DMS53 treated with DMSO at 0.1 percent for 48 hours (cell line): ENCODE measurements around the gene CCDC24.
A peak's percentile ranks its signal among the peaks of the same experiment; 100 is the strongest.

ENCODE experiments used
- DNase-seq: peaks from one replicate; lab custom pipeline; 2025; ENCODE audit not compliant: unreplicated experiment; lab: John Stamatoyannopoulos, UW

Gene CCDC24

GRCh38 chr1:43991476-43992231 is at the start of gene CCDC24:
Gene CCDC24, plus strand, starts transcription at chr1:43991599. Its CDS starts 280 bp downstream, at chr1:43991879.
- peak; percentile 81 for DNase-seq

- no peak for DNase-seq
Measured at GRCh38 chr1:43942411-43942810, 49.0 kb upstream of the CCDC24 start.

DNA sequence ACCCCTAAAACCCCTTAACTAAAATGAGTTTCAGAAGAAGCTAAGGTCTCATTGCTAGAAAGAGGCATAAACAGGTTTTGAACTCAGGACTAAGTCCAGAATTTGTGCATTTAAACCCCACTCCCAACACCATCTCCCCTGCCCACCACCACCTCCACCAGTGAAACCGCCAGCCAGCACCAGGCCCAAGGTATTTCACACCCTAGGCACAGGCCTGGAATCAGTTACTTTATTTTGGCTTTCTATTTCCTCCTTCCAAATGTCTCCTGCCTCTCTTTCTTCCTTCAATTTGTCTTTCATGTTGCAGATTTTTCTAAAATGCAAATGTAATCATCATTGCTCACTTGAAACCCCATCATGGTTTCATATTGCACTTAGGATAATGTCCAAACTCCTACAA is 46.5 kb upstream of the CCDC24 start:
- no peak for DNase-seq

- DNase-seq: no peak
Measured at GRCh38 chr1:43945674-43946235, 45.6 kb upstream of the CCDC24 start.

DNA sequence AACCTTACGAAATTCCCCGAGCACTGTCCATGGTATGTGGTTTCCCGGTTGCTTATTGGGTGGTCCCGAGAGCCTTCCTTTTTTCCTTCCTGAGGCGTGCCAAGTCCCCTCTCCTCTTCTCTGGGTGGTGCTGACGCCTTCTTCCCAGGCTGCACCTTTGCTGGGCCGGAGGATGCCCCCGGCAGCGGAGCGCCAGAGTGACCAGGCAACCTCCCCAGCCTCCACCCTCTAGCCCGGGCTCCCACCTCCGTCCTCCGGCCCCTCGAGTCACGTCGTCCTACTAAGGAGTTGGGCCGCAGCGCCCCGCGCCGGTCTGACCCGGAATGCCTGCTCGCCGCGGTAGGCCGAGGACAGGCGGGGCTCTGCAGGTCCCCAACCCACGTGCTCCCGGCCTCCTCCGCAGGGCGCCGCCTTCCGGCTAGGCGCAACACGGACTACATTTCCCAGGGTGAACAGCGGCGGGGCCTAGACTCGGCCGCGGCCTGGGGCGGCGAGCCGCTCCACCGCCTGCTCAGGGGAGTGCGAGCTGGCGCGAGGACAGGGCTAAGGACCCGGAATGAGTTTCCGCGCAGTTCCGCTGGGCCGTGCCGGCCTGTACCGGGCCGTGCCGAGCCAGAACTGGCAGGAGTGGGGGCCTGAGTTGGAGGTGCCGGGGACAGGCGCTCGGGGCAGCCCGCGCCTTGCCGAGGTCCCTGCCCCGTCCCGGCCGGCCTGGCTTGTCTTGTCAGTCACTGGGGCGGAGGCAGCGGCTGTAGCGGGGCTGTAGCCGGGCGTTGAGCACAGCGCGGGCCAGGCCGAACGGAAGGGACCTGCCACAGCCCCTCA is 45.0 kb upstream of the CCDC24 start, which contains the start of gene IPO13:
TSS of gene IPO13 (plus strand) at position 715 of the 825 bp plus-strand sequence. CDS start 651 bp downstream, outside the sequence.
- peak; percentile 91 for DNase-seq

GRCh38 chr1:43947061-43947873 is 44.1 kb upstream of the CCDC24 start:
- DNase-seq: no peak

DNA sequence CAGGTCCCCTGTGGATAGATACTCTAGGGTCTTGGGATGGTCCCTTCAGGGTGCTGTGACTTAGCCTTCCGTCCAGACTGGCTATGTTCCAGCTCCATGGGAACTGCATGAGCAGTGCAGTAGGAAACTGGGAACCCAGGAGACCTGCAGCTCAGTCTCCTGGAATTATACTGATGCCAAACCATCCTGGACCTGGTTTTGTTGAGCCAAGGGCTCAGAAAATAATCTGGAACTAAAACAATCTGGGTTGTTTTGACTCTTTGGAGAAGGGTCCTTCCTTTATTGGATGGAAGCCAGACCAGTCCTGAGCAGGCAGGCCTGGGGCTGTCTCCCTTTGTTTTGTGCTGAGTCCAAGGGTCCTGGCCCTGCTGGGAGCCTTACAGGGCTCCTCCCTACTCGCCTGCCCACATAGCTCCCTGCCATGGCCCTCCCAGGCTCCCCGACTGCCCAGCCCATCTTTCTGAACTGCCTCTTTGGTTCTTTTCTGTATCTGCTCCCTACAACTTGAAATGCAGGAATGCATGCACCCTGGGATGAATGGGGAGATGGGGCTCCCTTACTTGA is 43.4 kb upstream of the CCDC24 start:
- DNase-seq: no peak

DNA sequence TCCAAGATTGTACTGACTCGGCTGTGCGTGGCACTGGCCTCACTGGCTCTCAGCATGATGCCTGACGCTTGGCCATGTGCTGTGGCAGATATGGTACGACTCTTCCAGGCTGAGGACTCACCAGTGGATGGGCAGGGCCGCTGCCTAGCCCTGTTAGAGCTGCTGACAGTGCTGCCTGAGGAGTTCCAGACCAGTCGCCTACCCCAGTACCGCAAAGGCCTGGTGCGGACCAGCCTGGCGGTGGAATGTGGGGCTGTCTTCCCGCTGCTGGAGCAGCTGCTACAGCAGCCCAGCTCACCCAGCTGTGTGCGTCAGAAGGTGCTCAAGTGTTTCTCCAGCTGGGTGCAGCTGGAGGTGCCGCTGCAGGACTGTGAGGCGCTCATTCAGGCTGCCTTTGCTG is 41.7 kb upstream of the CCDC24 start:
- DNase-seq: no peak

DNA sequence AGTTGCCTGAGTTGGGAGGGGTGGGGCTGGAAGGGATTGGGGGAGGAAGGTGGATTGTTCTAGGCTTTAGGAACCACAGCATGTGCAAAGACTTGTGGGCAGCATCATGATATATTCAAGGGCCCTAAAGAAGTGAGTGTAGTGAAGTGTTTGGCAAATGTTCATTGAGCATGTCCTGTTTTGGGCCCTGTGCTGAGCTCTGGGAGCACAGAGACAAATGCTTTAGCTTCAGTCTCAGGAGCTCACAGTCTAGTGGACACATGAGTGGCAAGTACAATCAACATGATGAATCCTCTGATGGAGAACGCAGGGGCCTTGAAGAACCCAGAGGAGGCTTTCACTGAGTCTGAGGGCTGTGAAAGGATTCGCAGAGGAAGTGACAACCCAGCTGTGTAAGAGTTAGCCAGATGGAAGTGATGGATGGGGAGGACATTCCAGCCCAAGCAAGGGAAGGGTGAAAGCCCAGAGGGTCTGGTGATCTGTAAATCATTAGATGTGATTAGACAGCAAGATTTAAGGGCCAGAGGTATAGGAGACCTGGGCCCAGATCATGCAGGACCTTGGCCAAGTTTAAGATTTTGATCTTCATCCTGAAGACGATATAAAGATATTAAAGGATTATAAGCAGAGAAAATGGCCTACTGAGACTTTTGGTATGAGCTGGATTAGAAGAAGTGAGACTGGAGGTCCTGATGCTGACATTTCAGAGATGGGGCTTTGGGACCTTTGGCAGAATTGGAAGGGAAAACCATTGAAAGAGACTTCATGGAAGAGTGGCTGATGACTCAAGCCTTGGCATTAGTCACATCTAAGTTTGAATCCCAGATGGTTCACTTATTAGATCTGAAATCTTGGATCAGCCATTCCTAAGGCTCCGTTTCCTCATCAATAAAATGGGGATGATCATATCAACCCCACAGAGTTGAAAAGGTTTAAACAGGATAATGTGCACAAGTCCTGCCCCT is 40.1 kb upstream of the CCDC24 start:
- no peak for DNase-seq

GRCh38 chr1:43952731-43953346 is 38.6 kb upstream of the CCDC24 start:
- DNase-seq: no peak

DNA sequence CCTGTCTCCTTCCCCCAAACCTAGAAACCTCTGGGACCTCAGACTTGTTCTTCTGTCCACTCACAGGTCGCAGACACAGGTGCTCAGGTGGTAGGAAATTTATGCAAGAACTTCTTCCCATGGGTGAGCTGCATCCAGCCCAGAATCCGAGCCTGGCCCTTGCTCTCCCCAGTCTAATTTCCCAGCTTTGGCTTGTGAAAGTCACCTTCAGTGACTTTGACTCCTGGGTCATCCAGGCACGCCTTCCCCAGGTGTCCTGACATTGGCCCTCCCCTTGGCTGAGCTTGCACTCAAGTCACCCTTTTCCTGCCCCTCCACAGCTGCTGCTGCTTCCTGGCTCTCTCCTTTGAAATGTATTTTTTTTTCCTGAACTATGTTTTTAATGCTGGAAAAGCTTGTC is 38.0 kb upstream of the CCDC24 start:
- no peak for DNase-seq

GRCh38 chr1:43954036-43954435 is 37.4 kb upstream of the CCDC24 start:
- DNase-seq: no peak

DNA sequence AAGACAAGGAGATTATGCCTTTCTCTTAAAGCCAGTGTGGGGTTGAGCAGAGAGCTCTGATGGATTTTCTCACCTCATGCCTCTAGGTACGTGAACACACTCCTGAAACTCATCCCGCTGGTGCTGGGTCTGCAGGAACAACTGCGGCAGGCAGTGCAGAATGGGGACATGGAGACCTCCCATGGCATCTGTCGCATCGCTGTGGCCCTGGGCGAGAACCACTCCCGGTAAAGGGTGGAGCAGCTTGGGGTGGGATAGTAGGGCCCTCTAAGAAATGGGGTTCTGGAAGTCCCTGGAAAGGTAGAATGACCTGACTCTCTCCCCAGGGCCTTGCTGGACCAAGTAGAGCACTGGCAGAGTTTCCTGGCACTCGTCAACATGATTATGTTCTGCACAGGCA is 35.2 kb upstream of the CCDC24 start:
- DNase-seq: no peak

- DNase-seq: no peak
Measured at GRCh38 chr1:43957407-43958040, 33.9 kb upstream of the CCDC24 start.

DNA sequence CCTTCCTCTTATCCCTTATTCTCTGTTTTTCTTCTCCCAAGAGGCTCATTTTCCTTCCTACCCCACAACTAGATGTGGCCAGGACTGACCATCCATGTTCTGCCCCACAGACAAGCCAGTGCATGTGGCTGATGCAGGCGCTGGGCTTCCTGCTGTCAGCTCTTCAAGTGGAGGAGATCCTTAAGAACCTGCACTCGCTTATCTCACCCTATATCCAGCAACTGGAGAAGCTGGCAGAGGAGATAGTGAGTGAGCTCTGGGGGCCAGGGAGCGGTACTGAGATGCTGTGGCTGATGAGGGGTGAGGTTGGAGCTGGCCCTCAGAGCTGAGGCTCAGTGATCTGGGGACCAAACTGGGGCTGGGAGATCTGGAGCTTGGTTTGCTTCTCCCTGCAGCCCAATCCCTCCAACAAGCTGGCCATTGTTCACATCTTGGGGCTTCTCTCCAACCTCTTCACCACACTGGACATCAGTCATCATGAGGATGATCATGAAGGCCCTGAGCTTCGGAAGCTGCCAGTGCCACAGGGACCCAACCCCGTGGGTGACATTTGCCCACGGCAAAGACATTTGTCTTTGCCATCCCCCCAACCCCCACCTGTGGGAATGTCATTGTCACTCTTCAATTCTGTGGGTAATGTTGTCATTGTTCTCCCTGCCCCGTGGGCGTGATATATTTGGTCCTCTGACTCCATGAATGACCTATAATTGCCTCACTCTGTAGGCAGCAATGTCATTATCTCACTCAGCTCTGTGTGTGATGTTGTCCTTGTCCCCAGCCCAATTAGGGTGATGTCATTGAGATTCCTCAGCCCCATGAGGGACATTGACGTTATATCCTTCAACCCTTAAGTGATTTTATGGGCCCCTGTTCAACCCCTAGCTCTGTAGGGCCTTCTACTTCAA is 32.8 kb upstream of the CCDC24 start:
- no peak for DNase-seq

DNA sequence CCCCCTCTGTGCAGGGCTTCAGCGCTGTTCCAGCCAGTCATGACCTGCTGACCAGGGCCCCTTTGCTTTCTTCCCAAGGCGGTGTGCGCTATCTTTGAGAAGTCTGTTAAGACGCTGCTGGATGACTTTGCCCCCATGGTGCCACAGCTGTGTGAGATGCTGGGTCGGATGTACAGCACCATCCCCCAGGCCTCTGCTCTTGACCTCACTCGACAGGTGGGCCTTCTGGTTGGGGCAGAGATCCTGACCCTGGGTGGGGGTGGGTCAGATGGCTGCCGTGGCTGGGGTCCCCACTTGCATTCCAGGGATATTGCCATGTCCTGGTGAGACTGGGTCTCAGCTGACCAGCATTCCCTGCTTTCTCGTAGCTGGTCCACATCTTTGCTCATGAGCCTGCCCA is 30.6 kb upstream of the CCDC24 start:
- no peak for DNase-seq

GRCh38 chr1:43961692-43962091 is 29.7 kb upstream of the CCDC24 start:
- DNase-seq: no peak

DNA sequence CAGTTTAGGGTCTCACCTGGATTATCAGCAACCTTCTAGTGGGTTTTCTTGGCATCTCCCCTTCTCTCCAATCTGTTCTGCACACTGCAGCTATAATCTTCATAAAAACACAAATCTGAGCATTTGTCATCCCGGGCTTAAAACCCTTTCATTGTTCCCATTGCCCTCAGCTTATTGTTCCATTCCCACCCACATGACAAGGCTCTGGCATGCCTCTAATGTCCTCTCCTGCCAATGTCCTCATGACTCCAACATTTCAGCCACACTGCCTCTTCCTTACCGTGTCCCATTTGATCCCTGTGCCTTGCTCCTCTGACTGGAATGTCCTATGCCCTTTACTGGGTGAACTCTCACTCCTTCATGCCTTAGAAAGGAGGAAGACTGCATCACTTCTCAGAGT is 29.1 kb upstream of the CCDC24 start:
- no peak for DNase-seq
